GM23248 (cell line): Measurements from ENCODE around the gene PLEKHG4B. TPM values are rescaled to one million over a fixed set of nuclear protein-coding genes. Genes with fewer than 3 reads are reported as not detected.
"Not testable (repeated sequence)": the region's sequence is repeated elsewhere in the genome, so short reads cannot be mapped to it uniquely, and the experiment has no call there.

Source experiments
- DNase-seq: peaks from one replicate; pipeline ENCODE4 v3.0.0-alpha.2; 2015
- H2AFZ ChIP-seq: fragments of 200-600 bp; sonication (generic); 2 replicates; pipeline ENCODE4 v1.6.1; 2016; ENCODE audit warnings: antibody characterized with exemption
- H3F3A ChIP-seq: fragments of 200-600 bp; sonication (generic); 2 replicates; pipeline ENCODE4 v1.6.1; 2016; ENCODE audit warnings: mild to moderate bottlenecking, antibody characterized with exemption, mixed run types; ENCODE audit not compliant: insufficient read depth
- H3K27ac ChIP-seq: fragments of 200-600 bp; sonication (generic); 2 replicates; pipeline ENCODE4 v1.5.1; 2016; ENCODE audit warnings: mild to moderate bottlenecking
- H3K27me3 ChIP-seq: fragments of 200-600 bp; sonication (generic); replicated peaks from 2 replicates; pipeline ENCODE4 v1.6.1; 2016; ENCODE audit warnings: mild to moderate bottlenecking; ENCODE audit not compliant: insufficient read depth
- H3K36me3 ChIP-seq: fragments of 200-600 bp; sonication (generic); 2 replicates; pipeline ENCODE4 v1.6.1; 2016; ENCODE audit warnings: low read depth, mild to moderate bottlenecking
- H3K4me1 ChIP-seq: fragments of 200-600 bp; sonication (generic); 2 replicates; pipeline ENCODE4 v1.6.1; 2016; ENCODE audit warnings: mild to moderate bottlenecking; ENCODE audit not compliant: insufficient read depth
- H3K4me2 ChIP-seq: fragments of 200-600 bp; sonication (generic); one replicate; pipeline ENCODE4 v1.6.1; 2016; ENCODE audit warnings: mild to moderate bottlenecking; ENCODE audit not compliant: unreplicated experiment
- H3K4me3 ChIP-seq: fragments of 200-600 bp; sonication (generic); 2 replicates; pipeline ENCODE4 v1.5.1; 2016; ENCODE audit warnings: mild to moderate bottlenecking
- H3K79me2 ChIP-seq: fragments of 200-600 bp; sonication (generic); 2 replicates; pipeline ENCODE4 v1.6.1; 2016; ENCODE audit warnings: mild to moderate bottlenecking; ENCODE audit not compliant: insufficient read depth
- H3K9ac ChIP-seq: fragments of 200-600 bp; sonication (generic); 2 replicates; pipeline ENCODE4 v1.6.1; 2016; ENCODE audit warnings: mild to moderate bottlenecking
- H3K9me2 ChIP-seq: fragments of 200-600 bp; sonication (generic); 2 replicates; pipeline ENCODE4 v1.6.1; 2016; ENCODE audit warnings: mixed run types, mild to moderate bottlenecking, moderate library complexity; ENCODE audit not compliant: insufficient read depth
- H3K9me3 ChIP-seq: fragments of 200-600 bp; sonication (generic); one replicate; pipeline ENCODE4 v1.6.1; 2017; ENCODE audit warnings: low read depth
- H4K20me1 ChIP-seq: fragments of 200-600 bp; sonication (generic); 2 replicates; pipeline ENCODE4 v1.6.0; 2016; ENCODE audit not compliant: insufficient read depth
- EZH2 ChIP-seq: fragments of 200-600 bp; sonication (generic); IDR thresholded peaks from 2 replicates; pipeline ENCODE4 v1.6.1; 2018; ENCODE audit warnings: antibody characterized with exemption, mild to moderate bottlenecking; ENCODE audit not compliant: insufficient read depth, poor library complexity, severe bottlenecking
- EZH2phosphoT487 ChIP-seq: fragments of 200-600 bp; sonication (generic); IDR thresholded peaks from 2 replicates; pipeline ENCODE4 v1.6.1; 2018; ENCODE audit warnings: antibody characterized with exemption, moderate library complexity, mild to moderate bottlenecking, low read depth; ENCODE audit not compliant: insufficient read depth
- WGBS, 2 experiments: methylation state at CpG; one replicate each; pipeline ENCODE4 v1.1.6; 2015 to 2017; ENCODE audit warnings: low lambda C conversion rate in 2 of 2, low coverage in 1 of 2; ENCODE audit errors: missing lambda C conversion rate in 2 of 2; 5-methylcytosine and 5-hydroxymethylcytosine counted together
- in situ Hi-C: fragments of 300-500 bp; cut with MboI; formaldehyde crosslinking; loops from 2 replicates; pipeline ENCODE4 v1.15.0; 2020
- polyA plus RNA-seq: library from polyadenylated mRNA; unstranded; fragments of >200 nt; fragmentation: Nextera tagmentation; extraction: Ambion mirVana; gene quantifications from 2 replicates; pipeline ENCODE4 v1.2.1, GENCODE V29; 2016
- total RNA-seq: library from RNA; depleted of rRNA; stranded (reverse); fragments of >200 nt; shearing (Covaris generic); gene quantifications from 2 replicates; pipeline ENCODE4 v1.2.3, GENCODE V29; 2014; rRNA removed

Gene PLEKHG4B
- total RNA-seq = not detected in 2 replicates
- not detected in 2 replicates for polyA plus RNA-seq

GRCh38 chr5:91556-92263 lies at the start of gene PLEKHG4B:
TSS of gene PLEKHG4B (plus strand) at chr5:92168. CDS start at chr5:92232, 64 bp downstream.
- no peaks in the 10 kb centered on the region for H3K4me1 ChIP-seq
- no peaks in the 10 kb centered on the region for H3F3A ChIP-seq
- no peaks in the 10 kb centered on the region for H4K20me1 ChIP-seq
- no peaks in the 10 kb centered on the region for H3K79me2 ChIP-seq
- WGBS, 2 experiments = 16 to 29% methylated on average over 23 to 50 of the region's 57 CpGs
- TF ChIP-seq EZH2 (no peak), EZH2phosphoT487 (no peak)
- peaks cover 87% of the 10 kb centered on the region for H3K27me3 ChIP-seq
- peak; percentile 26 for DNase-seq
- H2AFZ ChIP-seq = no peak within 1 kb of the TSS
- no peaks in the 10 kb centered on the region for H3K36me3 ChIP-seq
- H3K27ac ChIP-seq = no peak within 1 kb of the TSS
- in situ Hi-C loops = no loop called here
- peak within 1 kb of the TSS; percentile 36; the same call in 1 of the 2 replicates for H3K4me3 ChIP-seq
- no peak within 1 kb of the TSS for H3K4me2 ChIP-seq
- H3K9me3 ChIP-seq = no peaks in the 10 kb centered on the region
- H3K9ac ChIP-seq = no peak within 1 kb of the TSS
- H3K9me2 ChIP-seq = no peaks in the 10 kb centered on the region

- no peak overlapping the region for H2AFZ ChIP-seq
- no peaks in the 10 kb centered on the region for H3K9me3 ChIP-seq
- TF ChIP-seq EZH2phosphoT487 (no peak), EZH2 (no peak)
- H3K4me2 ChIP-seq = no peak overlapping the region
- H3F3A ChIP-seq = no peaks in the 10 kb centered on the region
- H3K4me1 ChIP-seq = no peaks in the 10 kb centered on the region
- H3K4me3 ChIP-seq = no peak overlapping the region
- DNase-seq = peak; percentile 41
- 12 to 20% methylated on average over 6 of the region's 6 CpGs for WGBS, 2 experiments
- in situ Hi-C loops = no loop called here
- H3K79me2 ChIP-seq = no peaks in the 10 kb centered on the region
- H3K9ac ChIP-seq = no peak overlapping the region
- no peaks in the 10 kb centered on the region for H3K36me3 ChIP-seq
- peaks cover 52% of the 10 kb centered on the region for H3K27me3 ChIP-seq
- H4K20me1 ChIP-seq = no peaks in the 10 kb centered on the region
- no peak overlapping the region for H3K27ac ChIP-seq
- no peaks in the 10 kb centered on the region for H3K9me2 ChIP-seq
Measured at GRCh38 chr5:42250-42649, 49.7 kb upstream of the PLEKHG4B start.

GRCh38 chr5:48192-48591 lies 43.8 kb upstream of the PLEKHG4B start:
- no peak for TF ChIP-seq EZH2
- TF ChIP-seq EZH2phosphoT487 = no peak
- Histone ChIP-seq H3K4me1 (no peaks in the 10 kb centered on the region), H3K4me3 (no peak overlapping the region), H3K9me2 (no peaks in the 10 kb centered on the region), H3K9me3 (no peaks in the 10 kb centered on the region), H2AFZ (no peak overlapping the region), H3K36me3 (no peaks in the 10 kb centered on the region), H3K79me2 (no peaks in the 10 kb centered on the region), H4K20me1 (no peaks in the 10 kb centered on the region), H3K27me3 (peaks cover 28% of the 10 kb centered on the region), H3K4me2 (no peak overlapping the region), H3K27ac (no peak overlapping the region), H3F3A (no peaks in the 10 kb centered on the region), H3K9ac (no peak overlapping the region)
- in situ Hi-C loops = no loop called here
- no peak for DNase-seq
- WGBS, 2 experiments = 9 to 17% methylated on average over 2 of the region's 2 CpGs

GRCh38 chr5:49530-49929 lies 42.4 kb upstream of the PLEKHG4B start:
- H3K9me2 ChIP-seq, H3K4me1 ChIP-seq, H2AFZ ChIP-seq, H4K20me1 ChIP-seq, H3K36me3 ChIP-seq, H3K9ac ChIP-seq, H3K27ac ChIP-seq, in situ Hi-C loops, DNase-seq, H3F3A ChIP-seq, H3K79me2 ChIP-seq, H3K4me3 ChIP-seq, H3K9me3 ChIP-seq, H3K4me2 ChIP-seq: not testable (repeated sequence)
- peaks cover 37% of the 10 kb centered on the region for H3K27me3 ChIP-seq
- WGBS, 2 experiments = 72 to 76% methylated on average over 3 to 5 of the region's 5 CpGs
